ENCODE measurements around the gene MSANTD4. TPM values are rescaled to one million over a fixed set of nuclear protein-coding genes. Genes with fewer than 3 reads are reported as not detected.

Gene MSANTD4
- total RNA-seq, 1 experiment from 2014 or later, result 17.5 TPM

DNA sequence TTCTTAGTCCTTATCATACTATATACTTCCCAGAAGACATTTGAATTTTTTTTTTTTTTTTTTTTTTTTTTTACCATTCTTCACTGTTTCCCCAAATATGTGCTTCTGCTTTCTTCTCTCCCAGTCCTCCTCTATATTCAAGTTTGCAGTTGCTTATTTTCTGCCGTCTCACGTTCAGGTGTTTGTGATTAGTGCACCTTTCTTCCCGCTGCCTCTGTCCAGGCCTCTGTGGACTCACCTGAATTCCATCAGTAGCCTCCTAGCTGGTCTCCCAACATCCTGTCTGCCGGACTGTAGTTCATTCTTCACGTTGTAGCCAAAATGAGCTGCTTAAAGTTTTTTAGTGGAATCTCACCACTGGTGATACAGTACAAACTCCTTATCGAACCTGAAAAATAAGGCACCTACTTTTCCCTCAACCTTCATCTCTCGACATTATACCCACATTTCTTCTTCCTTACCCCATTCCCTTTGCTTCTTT, 795 bp upstream of the MSANTD4 start:
- peaks cover 9% of the 10 kb centered on the region; the same call in 1 of the 2 replicates for H3K79me2 ChIP-seq (ENCODE audit: insufficient read depth, low read length)
- DNase-seq, result no peak
- peak overlapping the region; percentile 21 for H3K27ac ChIP-seq (ENCODE audit: insufficient read length, low read depth, low read length)
- H3T11ph ChIP-seq (ENCODE audit: low read length), result no peak overlapping the region
- Mint-ChIP-seq H3K36me3 (ENCODE audit: insufficient read depth in 1 of 3, low read depth in 3 of 3) (peaks cover 2 to 5% (median 4%) of the 10 kb centered on the region in 3 experiments; a peak in 5 of 7 replicates), H3K27me3 (ENCODE audit: low read depth) (no peaks in the 10 kb centered on the region), H3K9me3 (peaks cover 2 to 3% of the 10 kb centered on the region in 2 experiments; a peak in 3 of 5 replicates), H3K27ac (peak overlapping the region; percentile 84 to 96 (median 93); a peak in 6 of 7 replicates), H3K4me3 (peak overlapping the region; percentile 91 to 97), H3K4me1 (peaks cover 32 to 34% of the 10 kb centered on the region in 2 experiments)
- peak overlapping the region; percentile 78 for H2AFZ ChIP-seq (ENCODE audit: low read length)
- H3K79me1 ChIP-seq (ENCODE audit: insufficient read depth, low read depth, low read length, poor library complexity, severe bottlenecking), result peaks cover 3% of the 10 kb centered on the region
- no peak overlapping the region for H2BK120ac ChIP-seq (ENCODE audit: low read depth, low read length, poor library complexity, severe bottlenecking)
- H3K56ac ChIP-seq (ENCODE audit: insufficient read length, low read depth, low read length), result no peak overlapping the region
- H3K4me2 ChIP-seq (ENCODE audit: insufficient read depth, insufficient read length, low read length), result peak overlapping the region; percentile 53
- H3K23ac ChIP-seq (ENCODE audit: insufficient read length, low read depth, low read length), result no peak overlapping the region
- H3K23me2 ChIP-seq (ENCODE audit: insufficient read length, low read depth, low read length, poor library complexity, severe bottlenecking), result peaks cover 3% of the 10 kb centered on the region
- H4K8ac ChIP-seq (replicated peaks; ENCODE audit: insufficient read length, low read depth, low read length), result no peak overlapping the region
- no peak overlapping the region for H4K91ac ChIP-seq (ENCODE audit: insufficient read length, low read depth, low read length)
- H3K14ac ChIP-seq (ENCODE audit: insufficient read depth, low read length), result no peak overlapping the region
- H3K9ac ChIP-seq (ENCODE audit: extremely low read depth, insufficient read length, low read length), result peak overlapping the region; percentile 45
- H3K9me3 ChIP-seq (ENCODE audit: control insufficient read depth, low read depth, low read length), result no peaks in the 10 kb centered on the region
- no peak overlapping the region for H2BK20ac ChIP-seq (ENCODE audit: low read depth, low read length, poor library complexity, severe bottlenecking)
- TF ChIP-seq, protein P1, sequence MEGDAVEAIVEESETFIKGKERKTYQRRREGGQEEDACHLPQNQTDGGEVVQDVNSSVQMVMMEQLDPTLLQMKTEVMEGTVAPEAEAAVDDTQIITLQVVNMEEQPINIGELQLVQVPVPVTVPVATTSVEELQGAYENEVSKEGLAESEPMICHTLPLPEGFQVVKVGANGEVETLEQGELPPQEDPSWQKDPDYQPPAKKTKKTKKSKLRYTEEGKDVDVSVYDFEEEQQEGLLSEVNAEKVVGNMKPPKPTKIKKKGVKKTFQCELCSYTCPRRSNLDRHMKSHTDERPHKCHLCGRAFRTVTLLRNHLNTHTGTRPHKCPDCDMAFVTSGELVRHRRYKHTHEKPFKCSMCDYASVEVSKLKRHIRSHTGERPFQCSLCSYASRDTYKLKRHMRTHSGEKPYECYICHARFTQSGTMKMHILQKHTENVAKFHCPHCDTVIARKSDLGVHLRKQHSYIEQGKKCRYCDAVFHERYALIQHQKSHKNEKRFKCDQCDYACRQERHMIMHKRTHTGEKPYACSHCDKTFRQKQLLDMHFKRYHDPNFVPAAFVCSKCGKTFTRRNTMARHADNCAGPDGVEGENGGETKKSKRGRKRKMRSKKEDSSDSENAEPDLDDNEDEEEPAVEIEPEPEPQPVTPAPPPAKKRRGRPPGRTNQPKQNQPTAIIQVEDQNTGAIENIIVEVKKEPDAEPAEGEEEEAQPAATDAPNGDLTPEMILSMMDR (conservative IDR thresholded peaks at IDR 0.05), result no peak
- H4K20me1 ChIP-seq (ENCODE audit: control insufficient read depth, insufficient read depth, insufficient read length), result no peaks in the 10 kb centered on the region
- no peak overlapping the region for H2BK15ac ChIP-seq (ENCODE audit: low read depth, low read length)
- H3K4ac ChIP-seq (ENCODE audit: low read depth, low read length), result no peak overlapping the region
- H4K5ac ChIP-seq (ENCODE audit: insufficient read length, low read depth, low read length), result no peak overlapping the region
- WGBS (ENCODE audit: extremely low coverage, insufficient read length, low lambda C conversion rate), result 100% methylated on average over 1 of the region's 7 CpGs
- peak overlapping the region; percentile 13 for H2AK5ac ChIP-seq (ENCODE audit: insufficient read length, low read length)
- H2BK5ac ChIP-seq (ENCODE audit: insufficient read length, low read length), result no peak overlapping the region
- H2BK12ac ChIP-seq (ENCODE audit: insufficient read length, low read depth, low read length), result no peak overlapping the region
- H3K18ac ChIP-seq (ENCODE audit: insufficient read length, low read depth, low read length), result no peak overlapping the region
- H3K4me1 ChIP-seq (ENCODE audit: insufficient read depth, low read length), result no peaks in the 10 kb centered on the region
- no peaks in the 10 kb centered on the region for H3K27me3 ChIP-seq (ENCODE audit: insufficient read depth, low read length)

All from H9 (cell line).